GM19240 (cell line): ENCODE results near the gene PTGDS.

Experiments used
- DNase-seq: peaks from one replicate; pipeline ENCODE4 v3.0.0; 2011; ENCODE audit warnings: low spot score; ENCODE audit not compliant: insufficient read length

PTGDS gene

GRCh38 chr9:136957901-136958300 lies 19.4 kb upstream of the PTGDS start:
- no peak for DNase-seq

- DNase-seq = no peak
Measured at GRCh38 chr9:136958473-136958872, 18.8 kb upstream of the PTGDS start.

GRCh38 chr9:136958898-136959850 lies 18.1 kb upstream of the PTGDS start:
- no peak for DNase-seq

- DNase-seq = no peak
Measured at GRCh38 chr9:136960212-136960937, 16.9 kb upstream of the PTGDS start.

GRCh38 chr9:136960938-136961275 lies 16.4 kb upstream of the PTGDS start:
- DNase-seq = no peak

- DNase-seq = no peak
Measured at GRCh38 chr9:136961279-136962065, 15.8 kb upstream of the PTGDS start.

GRCh38 chr9:136962163-136962562 lies 15.1 kb upstream of the PTGDS start:
- no peak for DNase-seq

GRCh38 chr9:136962701-136963248 lies 14.5 kb upstream of the PTGDS start:
- DNase-seq = no peak

- DNase-seq = no peak
Measured at GRCh38 chr9:136963341-136963740, 14.0 kb upstream of the PTGDS start.

GRCh38 chr9:136963751-136964150 lies 13.6 kb upstream of the PTGDS start:
- no peak for DNase-seq

- DNase-seq = no peak
Measured at GRCh38 chr9:136964171-136964689, 13.1 kb upstream of the PTGDS start.

- DNase-seq = no peak
Measured at GRCh38 chr9:136964833-136965422, 12.4 kb upstream of the PTGDS start.

- no peak for DNase-seq
Measured at GRCh38 chr9:136965771-136966484, 11.4 kb upstream of the PTGDS start.

- no peak for DNase-seq
Measured at GRCh38 chr9:136968333-136969127, 8.8 kb upstream of the PTGDS start.

GRCh38 chr9:136969150-136969549 lies 8.2 kb upstream of the PTGDS start:
- no peak for DNase-seq

GRCh38 chr9:136969774-136970173 lies 7.5 kb upstream of the PTGDS start:
- DNase-seq = no peak

GRCh38 chr9:136970361-136970760 lies 6.9 kb upstream of the PTGDS start:
- DNase-seq = no peak

GRCh38 chr9:136971746-136972145 lies 5.6 kb upstream of the PTGDS start:
- DNase-seq = no peak

GRCh38 chr9:136972335-136972734 lies 5.0 kb upstream of the PTGDS start:
- no peak for DNase-seq
